ENCODE data around the gene RRP1B.
A peak's percentile ranks its signal among the peaks of the same experiment; 100 is the strongest.
"Not testable (repeated sequence)": the region's sequence is repeated elsewhere in the genome, so short reads cannot be mapped to it uniquely, and the experiment has no call there.

RRP1B gene, protein sequence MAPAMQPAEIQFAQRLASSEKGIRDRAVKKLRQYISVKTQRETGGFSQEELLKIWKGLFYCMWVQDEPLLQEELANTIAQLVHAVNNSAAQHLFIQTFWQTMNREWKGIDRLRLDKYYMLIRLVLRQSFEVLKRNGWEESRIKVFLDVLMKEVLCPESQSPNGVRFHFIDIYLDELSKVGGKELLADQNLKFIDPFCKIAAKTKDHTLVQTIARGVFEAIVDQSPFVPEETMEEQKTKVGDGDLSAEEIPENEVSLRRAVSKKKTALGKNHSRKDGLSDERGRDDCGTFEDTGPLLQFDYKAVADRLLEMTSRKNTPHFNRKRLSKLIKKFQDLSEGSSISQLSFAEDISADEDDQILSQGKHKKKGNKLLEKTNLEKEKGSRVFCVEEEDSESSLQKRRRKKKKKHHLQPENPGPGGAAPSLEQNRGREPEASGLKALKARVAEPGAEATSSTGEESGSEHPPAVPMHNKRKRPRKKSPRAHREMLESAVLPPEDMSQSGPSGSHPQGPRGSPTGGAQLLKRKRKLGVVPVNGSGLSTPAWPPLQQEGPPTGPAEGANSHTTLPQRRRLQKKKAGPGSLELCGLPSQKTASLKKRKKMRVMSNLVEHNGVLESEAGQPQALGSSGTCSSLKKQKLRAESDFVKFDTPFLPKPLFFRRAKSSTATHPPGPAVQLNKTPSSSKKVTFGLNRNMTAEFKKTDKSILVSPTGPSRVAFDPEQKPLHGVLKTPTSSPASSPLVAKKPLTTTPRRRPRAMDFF

DNA sequence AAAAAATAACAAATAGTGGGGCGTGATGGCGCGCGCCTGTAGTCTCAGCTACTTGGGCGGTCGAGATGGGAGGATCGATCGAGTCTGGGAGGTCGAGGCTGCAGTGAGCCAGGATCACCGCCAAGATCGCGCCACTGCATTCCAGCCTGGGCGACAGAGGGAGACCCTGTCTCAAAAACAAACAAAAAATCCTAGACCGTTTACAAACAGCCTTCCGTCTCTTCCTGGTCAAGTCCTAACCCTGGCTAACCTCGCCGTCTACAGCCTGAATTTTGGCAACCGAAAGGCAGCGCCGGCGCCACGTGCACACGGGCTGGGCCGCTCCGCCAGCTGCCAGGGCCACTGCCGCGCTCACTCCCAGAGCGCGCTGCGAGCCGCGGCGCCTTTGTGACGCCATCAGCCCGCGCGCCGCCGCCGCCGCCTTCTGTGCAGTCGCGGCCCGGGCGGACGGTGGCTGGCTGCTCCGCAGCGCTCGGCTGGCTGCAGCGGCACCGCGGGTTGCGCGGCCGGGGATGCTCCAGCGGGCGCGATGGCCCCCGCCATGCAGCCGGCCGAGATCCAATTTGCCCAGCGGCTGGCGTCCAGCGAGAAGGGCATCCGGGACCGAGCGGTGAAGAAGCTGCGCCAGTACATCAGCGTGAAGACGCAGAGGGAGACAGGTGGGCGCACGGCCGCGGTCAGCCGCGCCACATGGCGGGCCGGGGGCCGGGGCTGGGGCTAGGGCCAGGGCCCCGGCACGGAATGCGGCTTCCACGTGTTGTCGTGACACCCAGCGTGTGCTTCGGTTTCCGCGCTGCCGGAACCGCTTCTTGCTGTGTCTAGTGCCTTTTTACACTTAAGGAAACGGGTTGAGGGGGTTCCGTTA is at the start of gene RRP1B, which contains the start of gene HSF2BP:
Gene RRP1B (plus strand): TSS at position 425 of the 865 bp plus-strand sequence. CDS start 105 bp downstream, at position 530.
Gene HSF2BP (minus strand): TSS at position 353 of the 865 bp plus-strand sequence. CDS start 1,392 bp downstream, outside the sequence.
- peak; percentile 96 for DNase-seq

DNA sequence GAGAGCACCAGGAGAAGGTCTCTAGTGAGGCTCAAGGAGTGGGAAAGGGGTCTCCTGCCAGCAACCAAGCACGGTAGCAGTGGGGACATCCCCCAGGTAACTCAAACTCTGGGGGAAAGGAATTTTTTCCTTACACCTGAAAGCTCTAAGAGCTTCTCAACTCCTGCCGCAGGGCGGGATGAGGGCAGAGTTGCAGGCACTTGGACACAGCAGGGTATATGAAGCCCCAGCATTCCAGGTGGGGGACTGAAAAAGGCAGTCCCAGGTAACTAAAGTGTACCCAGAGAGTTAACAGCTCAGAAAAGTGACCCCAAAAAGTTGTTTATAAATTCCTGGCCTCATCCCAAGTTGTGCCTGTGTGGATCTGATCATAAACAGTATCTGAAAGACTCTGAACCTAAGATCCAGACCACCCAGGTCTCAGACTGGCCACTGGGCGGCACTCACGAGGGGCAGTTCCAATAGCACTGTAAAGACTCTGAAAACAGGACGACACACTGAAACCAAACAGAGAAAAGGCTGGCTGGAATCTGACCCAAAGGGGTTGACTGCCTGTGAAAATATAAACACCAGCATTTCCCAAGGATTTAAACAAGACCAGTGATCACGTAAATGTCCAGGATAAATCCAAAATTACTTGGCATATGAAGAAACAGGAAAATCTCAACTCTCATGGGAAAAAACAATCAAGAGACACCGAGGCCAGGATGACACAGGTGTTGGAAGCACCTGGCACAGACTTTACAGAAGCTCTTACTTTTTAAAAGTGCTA is 47.6 kb upstream of the RRP1B start:
- DNase-seq, result peak; percentile 58

DNA sequence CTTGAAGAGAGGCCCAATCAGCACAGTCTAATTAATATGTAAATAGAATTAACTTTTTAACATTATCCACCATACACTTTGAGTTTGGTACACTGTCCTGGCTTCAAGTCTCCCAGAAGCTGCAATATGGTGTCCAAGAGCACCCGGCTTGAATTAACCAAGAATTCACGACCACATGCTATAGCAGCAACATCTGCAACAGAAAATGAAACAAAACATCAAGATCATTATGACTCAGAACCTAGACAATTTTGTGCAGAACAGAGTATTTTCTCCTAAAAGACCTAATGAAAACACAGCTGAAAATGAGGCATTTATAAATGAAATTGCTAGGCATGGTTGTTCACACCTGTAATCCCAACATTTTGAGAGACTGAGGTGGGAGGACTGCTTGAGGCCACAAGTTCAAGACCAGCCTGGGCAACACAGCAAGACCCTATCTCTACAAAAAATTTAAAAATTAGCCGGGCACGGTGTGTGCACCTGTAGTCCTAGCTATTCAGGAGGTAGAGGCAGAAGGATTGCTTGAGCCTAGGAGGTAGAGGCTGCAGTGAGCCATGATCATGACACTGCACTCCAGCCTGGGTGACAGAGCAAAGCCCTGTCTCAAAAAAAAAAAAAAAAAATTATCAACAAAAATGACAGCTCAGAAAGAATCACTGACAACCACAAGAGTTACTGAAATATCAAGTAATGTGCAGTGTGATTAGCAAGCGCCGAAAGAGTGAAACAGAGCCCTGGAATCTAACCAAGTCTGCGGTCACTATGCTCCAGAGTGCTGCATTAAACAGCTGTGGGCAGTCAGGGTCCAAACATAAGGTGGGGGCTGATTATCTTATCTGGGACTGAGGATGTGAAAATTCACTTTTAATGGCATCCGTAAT is 45.4 kb upstream of the RRP1B start:
- no peak for DNase-seq

DNA sequence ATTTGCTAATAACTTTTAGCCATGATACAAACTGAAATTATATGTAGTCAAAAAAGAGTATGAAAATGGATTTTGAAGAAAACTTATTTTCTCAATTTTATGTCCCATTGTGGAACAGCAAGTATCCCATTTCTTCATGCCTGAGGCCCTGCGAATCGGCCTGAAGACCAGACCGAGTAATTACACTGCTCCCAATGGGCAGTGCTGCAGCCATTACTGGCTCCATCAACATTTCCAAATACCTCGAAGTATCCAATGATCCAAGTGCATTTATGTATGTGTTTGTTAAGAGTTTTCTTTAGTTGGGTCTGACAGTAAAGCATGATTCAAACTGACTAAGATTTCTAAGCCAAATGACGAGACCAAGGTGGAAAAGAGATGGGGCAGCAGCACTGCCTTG is 44.5 kb upstream of the RRP1B start:
- no peak for DNase-seq

DNA sequence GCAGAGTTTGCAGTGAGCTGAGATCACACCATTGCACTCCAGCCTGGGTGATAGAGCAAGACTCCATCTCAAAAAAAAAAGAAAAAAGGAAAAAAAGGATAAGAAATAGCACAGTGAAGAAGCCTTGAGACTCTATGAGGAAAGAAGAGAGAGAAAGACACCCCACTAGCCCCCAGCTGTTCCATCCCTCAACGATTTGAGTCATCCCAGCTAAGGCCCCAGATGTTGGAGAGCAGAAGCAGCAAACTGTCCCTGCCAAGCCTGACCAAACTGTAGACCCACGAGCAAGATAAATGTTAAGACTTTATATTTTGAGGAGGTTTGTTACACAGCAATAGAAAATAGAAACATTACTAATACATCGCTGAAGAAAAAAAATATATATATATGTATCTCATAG is 42.5 kb upstream of the RRP1B start:
- not testable (repeated sequence) for DNase-seq

DNA sequence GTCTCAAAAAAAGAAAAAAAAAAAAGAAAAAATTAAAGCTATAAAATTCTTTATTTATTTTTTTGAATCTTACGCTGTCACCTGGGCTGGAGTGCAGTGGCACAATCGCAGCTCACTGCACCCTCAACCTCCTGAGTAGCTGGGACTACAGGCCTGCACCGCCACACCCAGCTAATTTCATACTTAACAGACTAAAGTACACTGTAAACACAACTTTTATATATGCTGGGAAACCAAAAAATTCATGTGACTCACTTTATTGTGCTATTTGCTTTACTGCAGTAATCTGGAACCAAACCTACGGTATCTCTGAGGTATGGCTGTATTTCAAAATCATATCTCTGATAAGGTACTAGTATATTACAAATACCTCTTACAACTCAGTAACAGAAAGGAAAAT is 40.4 kb upstream of the RRP1B start:
- DNase-seq, result no peak

DNA sequence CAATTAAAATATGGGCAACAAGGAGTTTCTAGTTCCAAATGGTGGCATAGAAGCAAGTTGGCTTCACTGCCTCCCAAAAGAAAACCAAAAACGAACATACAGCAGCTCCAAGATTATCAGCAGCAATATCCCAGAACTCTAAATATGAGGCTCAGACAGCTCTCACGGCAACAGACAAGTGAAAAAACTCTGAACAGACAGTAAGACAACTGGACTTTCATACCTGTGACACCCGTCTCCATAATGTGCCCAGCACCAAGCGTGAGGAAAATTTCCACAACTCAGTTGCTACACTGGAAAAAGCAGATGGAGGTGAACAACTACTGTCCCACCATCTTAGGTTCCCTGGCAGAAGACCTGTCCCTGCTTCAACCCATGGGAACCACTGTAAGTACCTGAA is 40.0 kb upstream of the RRP1B start:
- no peak for DNase-seq

DNA sequence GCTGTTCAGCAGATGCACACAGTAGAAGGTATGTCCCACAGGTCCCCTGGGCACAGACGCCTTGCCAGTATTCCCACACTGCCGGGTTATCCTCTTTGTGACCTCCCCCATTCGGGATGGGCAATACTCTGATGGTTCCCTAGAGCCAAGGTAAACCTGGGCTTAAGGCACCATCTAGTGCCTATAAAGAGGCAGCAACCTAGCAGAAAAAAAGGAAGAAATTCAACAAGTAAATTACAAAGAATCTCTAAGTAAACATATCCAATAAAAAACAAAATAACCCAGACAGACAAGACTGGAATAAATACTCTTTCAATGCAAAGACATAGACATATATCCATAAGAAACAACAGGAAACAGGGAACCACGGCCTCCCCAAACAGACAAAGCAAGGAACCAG is 39.5 kb upstream of the RRP1B start:
- no peak for DNase-seq

DNA sequence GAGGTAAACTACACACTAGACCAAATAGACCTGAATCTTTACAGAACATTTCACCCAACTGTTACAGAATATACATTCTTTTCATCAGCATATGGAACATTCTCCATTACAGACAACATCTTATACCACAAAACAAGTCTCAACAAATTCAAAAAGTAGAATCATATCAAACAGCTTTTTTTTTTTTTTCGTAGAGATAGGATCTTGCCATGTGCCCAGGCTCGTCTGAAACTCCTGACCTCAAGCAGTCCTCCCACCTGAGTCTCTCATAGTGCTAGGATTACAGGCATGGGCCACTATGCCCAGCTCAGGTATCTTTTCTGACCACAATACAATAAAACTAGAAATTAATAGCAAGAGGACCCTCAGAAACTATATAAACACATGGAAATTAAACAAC is 36.6 kb upstream of the RRP1B start:
- no peak for DNase-seq

DNA sequence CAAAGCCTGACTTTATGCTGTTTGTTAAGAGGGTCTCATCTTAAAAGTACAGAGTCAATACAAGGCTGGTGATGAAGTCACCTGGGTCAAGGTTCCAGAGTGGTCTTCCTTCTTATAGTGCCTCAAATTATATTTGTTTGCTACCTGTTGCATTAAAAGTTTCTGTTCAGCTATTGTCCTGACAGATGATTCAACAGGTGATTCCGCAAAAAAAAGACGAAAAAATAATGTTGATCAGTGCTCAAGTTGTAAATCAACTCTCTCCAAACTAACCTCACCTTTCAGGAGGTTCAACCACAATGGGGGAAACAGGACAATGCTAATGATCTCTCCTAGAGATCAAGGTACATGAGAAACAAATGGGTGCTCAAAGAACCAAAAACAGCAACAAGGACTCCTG is 35.8 kb upstream of the RRP1B start:
- DNase-seq, result no peak

DNA sequence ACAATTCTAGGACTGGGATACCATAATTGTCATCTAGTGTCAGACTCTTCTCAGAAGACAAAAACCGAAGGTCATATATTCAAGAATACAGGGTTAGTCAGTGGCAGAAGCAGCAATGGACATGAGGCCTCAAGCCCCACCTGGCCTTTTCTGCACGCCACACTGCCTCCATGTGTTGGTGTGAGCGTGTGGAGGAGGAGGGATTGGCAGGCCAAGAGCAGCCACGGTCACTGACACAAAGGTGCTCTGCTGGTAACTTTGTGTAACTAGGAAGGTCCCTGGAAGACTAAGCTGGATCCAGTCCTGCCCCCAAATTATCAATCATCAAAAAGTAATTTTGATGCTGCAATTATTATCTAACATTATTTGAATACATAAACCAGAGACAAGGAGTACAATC is 35.0 kb upstream of the RRP1B start:
- no peak for DNase-seq

DNA sequence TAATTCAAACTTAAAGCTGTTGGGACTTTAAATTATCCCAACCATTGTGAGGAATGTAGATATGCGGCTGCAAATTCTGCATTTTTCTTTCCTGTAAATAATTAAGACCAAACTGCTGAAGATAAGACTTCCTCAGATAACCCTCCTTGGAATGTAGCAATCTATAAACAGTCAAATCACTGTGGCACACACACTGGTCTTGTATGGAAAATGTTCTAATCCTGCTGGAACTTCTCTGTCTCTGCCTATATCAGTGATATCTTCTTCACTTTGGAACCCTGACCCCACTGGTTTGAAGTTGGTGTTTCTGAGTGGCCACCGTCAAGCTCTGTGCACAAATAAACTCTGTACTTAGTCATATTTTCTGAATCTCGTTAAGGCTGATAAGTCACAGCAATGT is 33.0 kb upstream of the RRP1B start:
- DNase-seq, result no peak

DNA sequence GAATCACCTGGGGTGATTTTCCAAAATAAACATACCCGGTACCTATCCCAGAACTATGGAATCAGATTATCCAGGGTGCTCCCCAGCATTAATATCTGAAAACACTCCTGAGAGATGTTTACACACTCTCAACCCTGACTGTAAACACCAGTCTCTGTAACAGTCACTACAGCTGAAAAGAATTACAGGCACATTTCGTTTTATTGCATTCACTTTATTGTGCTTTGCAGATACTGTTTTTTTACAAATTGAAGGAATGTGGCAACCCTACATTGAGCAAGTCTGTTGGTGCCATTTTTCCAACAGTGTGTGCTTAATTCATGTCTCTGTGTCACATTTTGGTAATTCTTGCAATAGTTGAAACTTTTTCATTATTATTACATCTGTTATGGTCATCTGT is 31.8 kb upstream of the RRP1B start:
- no peak for DNase-seq

DNA sequence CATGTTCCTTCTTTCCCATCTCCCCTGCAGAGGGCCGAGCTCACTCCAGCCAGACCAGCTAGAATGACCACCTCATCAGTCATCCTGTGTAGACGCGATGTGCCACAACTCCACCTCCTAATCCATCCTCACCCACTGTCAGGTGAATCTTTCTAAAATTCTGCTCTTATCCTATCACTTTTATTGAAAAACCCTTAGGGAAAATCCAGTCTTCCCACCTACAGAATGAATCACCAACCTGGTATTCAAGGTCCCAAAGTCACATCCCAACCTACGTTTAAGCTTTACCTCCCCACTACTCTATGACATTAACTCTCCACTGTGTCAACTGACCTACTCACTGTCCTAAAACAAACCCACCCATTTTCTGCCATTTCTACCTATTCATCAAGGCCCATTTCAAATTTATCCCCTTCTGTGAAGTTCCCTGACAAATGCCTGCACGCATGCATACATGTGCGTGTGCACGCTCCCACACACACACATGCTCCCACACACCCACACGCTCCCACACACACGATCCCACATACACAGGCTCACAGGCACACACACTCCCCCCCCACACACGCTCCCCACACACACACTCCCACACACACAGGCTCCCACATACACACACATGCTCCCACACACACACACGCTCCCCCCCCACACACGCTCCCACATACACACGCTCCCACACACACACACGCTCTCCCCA is 27.8 kb upstream of the RRP1B start:
- DNase-seq, result no peak

DNA sequence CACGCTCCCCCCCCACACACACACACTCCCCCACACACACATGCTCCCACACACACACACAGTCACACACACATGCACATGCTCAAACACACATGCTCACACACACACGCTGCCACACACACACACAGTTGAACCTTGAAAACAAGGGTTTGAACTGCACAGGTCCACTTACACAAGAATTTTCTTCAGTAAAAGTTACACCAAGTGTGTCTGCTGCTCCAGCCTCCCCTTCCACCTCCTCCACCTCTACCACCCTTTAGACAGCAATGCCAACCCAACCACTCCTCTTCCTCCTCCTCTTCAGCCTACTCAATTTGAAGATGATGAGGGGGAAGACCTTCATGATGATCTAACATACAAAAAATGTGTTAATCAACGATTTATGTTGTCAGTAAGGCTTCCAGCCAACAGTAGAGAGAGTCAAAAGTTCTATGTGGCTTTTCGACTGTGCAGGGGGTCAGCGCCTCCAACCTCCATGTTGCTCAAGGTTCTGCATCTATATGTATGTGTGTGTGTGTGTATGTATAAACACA is 26.9 kb upstream of the RRP1B start:
- no peak for DNase-seq

DNA sequence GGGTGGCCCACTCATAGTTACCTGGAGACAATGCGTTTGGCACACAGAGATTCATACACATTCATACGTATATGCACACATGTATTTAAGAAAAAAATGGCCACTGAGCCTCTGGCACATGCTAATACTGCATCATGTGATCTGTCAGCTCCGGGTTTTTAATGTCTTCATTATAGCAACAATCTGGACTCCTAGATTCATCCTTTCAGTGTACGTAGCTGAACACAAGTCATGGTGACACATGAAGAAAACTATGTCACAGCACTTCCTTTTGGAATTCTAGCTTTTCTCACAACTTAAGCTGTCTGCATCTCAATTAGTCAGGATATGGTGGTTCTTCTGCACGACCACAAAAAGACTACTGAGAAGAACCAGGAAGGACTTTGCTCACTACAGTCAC is 24.7 kb upstream of the RRP1B start:
- DNase-seq, result no peak

DNA sequence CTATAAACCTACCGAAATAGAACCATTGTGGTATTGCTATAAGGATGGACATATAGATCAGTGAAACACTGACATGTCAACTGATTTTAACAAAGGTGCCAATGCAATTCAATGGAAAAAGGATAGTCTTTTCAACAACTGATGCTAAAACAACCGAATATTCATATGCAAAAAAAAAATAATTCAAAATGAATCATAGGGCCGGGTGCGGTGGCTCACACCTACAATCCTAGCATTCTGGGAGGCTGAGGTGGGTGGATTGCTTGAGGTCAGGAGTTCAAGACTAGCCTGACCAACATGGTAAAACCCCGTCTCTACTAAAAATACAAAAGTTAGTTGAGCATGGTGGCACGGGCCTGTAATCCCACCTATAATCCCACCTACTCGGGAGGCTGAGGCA is 23.9 kb upstream of the RRP1B start:
- DNase-seq, result no peak

DNA sequence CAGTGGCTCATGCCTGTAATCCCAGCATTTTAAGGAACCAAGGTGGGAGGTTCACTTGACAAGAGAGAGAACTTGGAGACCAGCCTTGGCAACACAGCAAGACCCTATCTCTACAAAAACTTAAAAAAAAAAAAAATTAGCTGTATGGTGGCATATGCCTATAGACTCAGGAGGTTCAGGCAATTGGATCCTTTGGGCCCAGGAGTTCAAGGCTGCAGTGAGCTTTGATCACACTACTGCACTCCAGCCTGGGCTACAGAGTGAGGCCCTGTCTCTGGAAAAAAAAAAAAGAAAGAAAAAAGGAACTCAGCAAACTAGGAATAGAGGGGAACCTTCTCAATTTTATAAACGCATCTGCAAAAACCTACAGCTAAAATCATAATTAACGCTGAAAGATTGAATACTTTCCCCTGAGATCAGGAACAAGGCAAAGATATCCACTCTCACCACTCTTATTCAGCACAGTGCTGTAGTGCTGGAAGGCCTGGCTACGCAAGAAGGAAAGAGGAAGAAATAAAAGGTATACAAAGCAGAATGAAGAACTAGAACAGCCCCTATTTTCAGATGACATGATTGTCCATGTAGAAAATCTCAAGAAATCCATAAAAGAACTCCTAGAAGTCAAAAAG is 21.7 kb upstream of the RRP1B start:
- no peak for DNase-seq

DNA sequence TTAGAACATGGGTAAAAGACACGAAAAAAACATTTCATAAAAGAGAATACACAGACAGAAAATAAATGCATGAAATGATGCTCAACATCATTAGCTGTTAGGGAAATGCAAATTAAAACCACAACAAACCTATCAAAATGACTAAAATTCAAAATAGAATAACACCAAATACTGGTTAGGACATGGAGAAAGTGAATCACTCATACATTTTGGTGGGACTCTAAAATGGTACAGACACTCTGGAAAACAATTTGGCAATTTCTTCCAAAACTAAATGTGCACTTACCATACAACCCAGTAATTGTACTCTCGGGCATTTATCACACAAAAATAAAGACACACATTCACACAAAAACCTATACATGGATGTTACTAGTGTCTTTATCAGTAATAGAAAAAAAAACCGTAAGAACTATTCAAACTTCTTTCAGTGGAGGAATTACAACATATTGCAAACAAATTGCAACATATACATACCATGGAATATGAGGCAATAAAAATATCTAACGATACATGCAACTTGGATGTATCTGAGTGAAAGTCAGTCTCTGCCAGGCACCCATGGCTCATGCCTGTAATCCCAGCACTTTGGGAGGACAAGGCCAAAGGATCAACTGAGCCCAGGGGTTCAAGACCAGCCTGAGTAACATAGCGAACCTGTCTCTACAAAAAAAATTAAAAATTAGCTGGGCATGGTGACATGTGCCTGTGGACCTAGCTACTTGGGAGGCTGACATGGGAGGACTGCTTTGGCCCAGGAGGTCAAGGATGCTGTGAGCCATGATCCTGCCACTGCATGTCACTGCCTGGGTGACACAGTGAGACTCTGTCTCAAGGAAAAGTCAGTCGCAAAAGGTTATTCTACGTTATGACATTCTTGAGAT is 19.6 kb upstream of the RRP1B start:
- no peak for DNase-seq
